Glutamatergic neuron (in vitro differentiated cells): ENCODE results near the gene KCNK10. TPM values are rescaled to one million over a fixed set of nuclear protein-coding genes. Genes with fewer than 3 reads are reported as not detected.

ENCODE experiments used
- DNase-seq: peaks from one replicate; pipeline ENCODE4 v3.0.0; 2022
- H3K27ac Mint-ChIP-seq: one replicate; pipeline ENCODE4 v1.8.0; 2020; ENCODE audit warnings: mild to moderate bottlenecking, mixed read lengths, inconsistent platforms; ENCODE audit not compliant: unreplicated experiment
- H3K27me3 Mint-ChIP-seq: one replicate; pipeline ENCODE4 v1.8.0; 2020; ENCODE audit warnings: mild to moderate bottlenecking, moderate library complexity, mixed read lengths, inconsistent platforms; ENCODE audit not compliant: unreplicated experiment
- H3K36me3 Mint-ChIP-seq: one replicate; pipeline ENCODE4 v1.8.0; 2020; ENCODE audit warnings: mild to moderate bottlenecking, mixed read lengths, inconsistent platforms; ENCODE audit not compliant: unreplicated experiment
- H3K4me1 Mint-ChIP-seq: one replicate; pipeline ENCODE4 v1.8.0; 2020; ENCODE audit warnings: mild to moderate bottlenecking, low read depth, mixed read lengths, inconsistent platforms; ENCODE audit not compliant: unreplicated experiment
- H3K4me3 Mint-ChIP-seq: one replicate; pipeline ENCODE4 v1.8.0; 2020; ENCODE audit warnings: mild to moderate bottlenecking, mixed read lengths, inconsistent platforms; ENCODE audit not compliant: unreplicated experiment
- H3K9me3 Mint-ChIP-seq: one replicate; pipeline ENCODE4 v1.8.0; 2020; ENCODE audit warnings: mild to moderate bottlenecking, moderate library complexity, mixed read lengths, inconsistent platforms; ENCODE audit not compliant: unreplicated experiment
- total RNA-seq: library from RNA; stranded (reverse); fragmentation: NEBNext Ultra II Directional; extraction: Animal tissue kit (Norgen Biotek cat#: 25700); gene quantifications from one replicate; pipeline ENCODE4 v1.2.1, GENCODE V29; 2021; ENCODE audit not compliant: unreplicated experiment
- TF ChIP-seq, protein P1 (sequence below): fragments of 200-600 bp; sonication (generic); IDR thresholded peaks from one replicate; pipeline ENCODE4 v1.5.0; 2021; ENCODE audit not compliant: partially characterized antibody, unreplicated experiment

KCNK10 gene
- total RNA-seq, 1 donor from 2014 or later: 2.8 TPM

DNA sequence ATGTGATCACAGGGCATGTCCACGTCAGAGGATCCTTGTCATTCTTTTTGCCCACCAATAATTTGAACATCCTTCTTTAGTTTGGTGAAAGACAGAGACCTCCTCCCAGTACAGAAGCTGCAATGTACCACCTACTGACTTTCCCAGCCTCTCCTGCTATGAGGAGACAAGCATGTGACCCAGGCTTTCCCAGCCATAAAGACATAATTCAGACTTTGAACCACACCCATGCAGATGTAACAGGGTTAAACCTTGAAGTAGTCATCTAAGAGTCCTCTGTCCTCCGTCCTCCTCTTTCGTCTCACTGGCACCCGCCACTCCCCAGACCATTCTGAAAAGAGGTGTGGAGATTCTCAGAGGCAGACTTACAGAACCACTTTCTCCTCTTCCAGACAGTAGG lies 120.8 kb downstream of the KCNK10 start:
- Mint-ChIP-seq H3K36me3 (no peaks in the 10 kb centered on the region), H3K9me3 (no peaks in the 10 kb centered on the region), H3K4me3 (no peak overlapping the region), H3K27ac (no peak overlapping the region), H3K27me3 (peaks cover 3% of the 10 kb centered on the region), H3K4me1 (no peaks in the 10 kb centered on the region)
- DNase-seq: no peak
- TF ChIP-seq, protein P1, sequence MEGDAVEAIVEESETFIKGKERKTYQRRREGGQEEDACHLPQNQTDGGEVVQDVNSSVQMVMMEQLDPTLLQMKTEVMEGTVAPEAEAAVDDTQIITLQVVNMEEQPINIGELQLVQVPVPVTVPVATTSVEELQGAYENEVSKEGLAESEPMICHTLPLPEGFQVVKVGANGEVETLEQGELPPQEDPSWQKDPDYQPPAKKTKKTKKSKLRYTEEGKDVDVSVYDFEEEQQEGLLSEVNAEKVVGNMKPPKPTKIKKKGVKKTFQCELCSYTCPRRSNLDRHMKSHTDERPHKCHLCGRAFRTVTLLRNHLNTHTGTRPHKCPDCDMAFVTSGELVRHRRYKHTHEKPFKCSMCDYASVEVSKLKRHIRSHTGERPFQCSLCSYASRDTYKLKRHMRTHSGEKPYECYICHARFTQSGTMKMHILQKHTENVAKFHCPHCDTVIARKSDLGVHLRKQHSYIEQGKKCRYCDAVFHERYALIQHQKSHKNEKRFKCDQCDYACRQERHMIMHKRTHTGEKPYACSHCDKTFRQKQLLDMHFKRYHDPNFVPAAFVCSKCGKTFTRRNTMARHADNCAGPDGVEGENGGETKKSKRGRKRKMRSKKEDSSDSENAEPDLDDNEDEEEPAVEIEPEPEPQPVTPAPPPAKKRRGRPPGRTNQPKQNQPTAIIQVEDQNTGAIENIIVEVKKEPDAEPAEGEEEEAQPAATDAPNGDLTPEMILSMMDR: no peak

GRCh38 chr14:88201851-88202250 lies 121.2 kb downstream of the KCNK10 start:
- H3K36me3 Mint-ChIP-seq: no peaks in the 10 kb centered on the region
- no peak overlapping the region for H3K27ac Mint-ChIP-seq
- TF ChIP-seq, protein P1: no peak
- H3K27me3 Mint-ChIP-seq: peaks cover 3% of the 10 kb centered on the region
- H3K4me1 Mint-ChIP-seq: no peaks in the 10 kb centered on the region
- H3K9me3 Mint-ChIP-seq: no peaks in the 10 kb centered on the region
- DNase-seq: no peak
- no peak overlapping the region for H3K4me3 Mint-ChIP-seq

GRCh38 chr14:88199882-88200281 lies 123.2 kb downstream of the KCNK10 start:
- H3K27ac Mint-ChIP-seq: no peak overlapping the region
- H3K4me1 Mint-ChIP-seq: no peaks in the 10 kb centered on the region
- no peak for DNase-seq
- peaks cover 3% of the 10 kb centered on the region for H3K27me3 Mint-ChIP-seq
- no peaks in the 10 kb centered on the region for H3K9me3 Mint-ChIP-seq
- no peak overlapping the region for H3K4me3 Mint-ChIP-seq
- TF ChIP-seq, protein P1: no peak
- no peaks in the 10 kb centered on the region for H3K36me3 Mint-ChIP-seq

GRCh38 chr14:88198446-88198845 lies 124.6 kb downstream of the KCNK10 start:
- H3K36me3 Mint-ChIP-seq: no peaks in the 10 kb centered on the region
- no peak overlapping the region for H3K27ac Mint-ChIP-seq
- H3K4me3 Mint-ChIP-seq: no peak overlapping the region
- H3K27me3 Mint-ChIP-seq: peaks cover 3% of the 10 kb centered on the region
- no peak for DNase-seq
- H3K9me3 Mint-ChIP-seq: no peaks in the 10 kb centered on the region
- H3K4me1 Mint-ChIP-seq: no peaks in the 10 kb centered on the region
- TF ChIP-seq, protein P1: no peak

DNA sequence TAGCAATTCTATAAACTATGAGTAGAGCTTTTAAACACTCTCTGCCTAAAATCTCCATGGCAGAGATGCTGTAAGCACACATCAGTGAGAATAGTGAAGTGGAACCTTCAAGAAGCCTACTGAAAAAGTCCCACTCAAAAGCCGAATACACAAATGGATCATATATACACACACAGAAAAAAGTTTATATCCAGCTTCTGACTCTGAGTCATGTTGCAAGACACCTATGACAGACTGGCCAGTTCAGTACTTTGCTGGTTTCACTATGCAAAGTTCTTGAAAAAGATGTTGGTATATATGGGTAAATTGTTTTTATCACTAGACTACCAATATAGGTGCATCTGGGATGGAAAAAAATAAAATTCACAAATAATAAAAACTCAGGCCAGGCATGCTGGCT lies 126.1 kb downstream of the KCNK10 start:
- H3K4me3 Mint-ChIP-seq: no peak overlapping the region
- H3K36me3 Mint-ChIP-seq: no peaks in the 10 kb centered on the region

More for the DNA sequence above, 126.1 kb downstream of the KCNK10 start:
- no peak overlapping the region for H3K27ac Mint-ChIP-seq
- H3K9me3 Mint-ChIP-seq: no peaks in the 10 kb centered on the region
- no peaks in the 10 kb centered on the region for H3K27me3 Mint-ChIP-seq
- H3K4me1 Mint-ChIP-seq: no peaks in the 10 kb centered on the region
- TF ChIP-seq, protein P1: no peak
- no peak for DNase-seq
